Measurements from ENCODE around the gene SLF2. TPM values are rescaled to one million over a fixed set of nuclear protein-coding genes. Genes with fewer than 3 reads are reported as not detected.

The SLF2 gene
- total and polyA plus RNA-seq, 2 of the 13 experiments (the other 11 are each of a cell fraction or from before 2014, with no cell fraction given): 12.2 to 48.1 TPM

DNA sequence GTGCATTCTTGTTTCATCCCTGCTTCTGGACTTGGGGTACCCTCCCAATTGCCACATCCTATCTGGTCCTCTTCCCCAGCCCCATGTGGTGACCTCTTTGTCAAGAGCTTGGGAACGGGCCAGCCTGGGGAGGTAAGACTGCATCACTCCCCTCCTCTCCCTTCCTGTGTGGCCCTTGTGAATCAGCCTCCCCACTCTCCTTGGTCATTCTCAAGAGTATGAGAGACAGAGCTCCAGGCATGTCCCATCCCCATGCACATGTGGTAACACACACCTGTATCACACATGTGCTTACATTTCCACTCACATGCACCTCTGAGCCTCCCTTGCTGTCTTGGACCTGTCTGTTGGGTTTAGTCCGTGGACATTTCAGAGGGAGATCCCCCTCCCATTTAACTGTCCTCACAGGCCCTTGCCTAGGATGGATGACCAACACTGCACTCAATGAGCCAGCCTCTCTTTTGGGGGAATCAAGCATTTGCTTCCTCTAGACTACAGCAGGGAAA lies 72.0 kb downstream of the SLF2 start (continued):
- TF ChIP-seq, protein P1, sequence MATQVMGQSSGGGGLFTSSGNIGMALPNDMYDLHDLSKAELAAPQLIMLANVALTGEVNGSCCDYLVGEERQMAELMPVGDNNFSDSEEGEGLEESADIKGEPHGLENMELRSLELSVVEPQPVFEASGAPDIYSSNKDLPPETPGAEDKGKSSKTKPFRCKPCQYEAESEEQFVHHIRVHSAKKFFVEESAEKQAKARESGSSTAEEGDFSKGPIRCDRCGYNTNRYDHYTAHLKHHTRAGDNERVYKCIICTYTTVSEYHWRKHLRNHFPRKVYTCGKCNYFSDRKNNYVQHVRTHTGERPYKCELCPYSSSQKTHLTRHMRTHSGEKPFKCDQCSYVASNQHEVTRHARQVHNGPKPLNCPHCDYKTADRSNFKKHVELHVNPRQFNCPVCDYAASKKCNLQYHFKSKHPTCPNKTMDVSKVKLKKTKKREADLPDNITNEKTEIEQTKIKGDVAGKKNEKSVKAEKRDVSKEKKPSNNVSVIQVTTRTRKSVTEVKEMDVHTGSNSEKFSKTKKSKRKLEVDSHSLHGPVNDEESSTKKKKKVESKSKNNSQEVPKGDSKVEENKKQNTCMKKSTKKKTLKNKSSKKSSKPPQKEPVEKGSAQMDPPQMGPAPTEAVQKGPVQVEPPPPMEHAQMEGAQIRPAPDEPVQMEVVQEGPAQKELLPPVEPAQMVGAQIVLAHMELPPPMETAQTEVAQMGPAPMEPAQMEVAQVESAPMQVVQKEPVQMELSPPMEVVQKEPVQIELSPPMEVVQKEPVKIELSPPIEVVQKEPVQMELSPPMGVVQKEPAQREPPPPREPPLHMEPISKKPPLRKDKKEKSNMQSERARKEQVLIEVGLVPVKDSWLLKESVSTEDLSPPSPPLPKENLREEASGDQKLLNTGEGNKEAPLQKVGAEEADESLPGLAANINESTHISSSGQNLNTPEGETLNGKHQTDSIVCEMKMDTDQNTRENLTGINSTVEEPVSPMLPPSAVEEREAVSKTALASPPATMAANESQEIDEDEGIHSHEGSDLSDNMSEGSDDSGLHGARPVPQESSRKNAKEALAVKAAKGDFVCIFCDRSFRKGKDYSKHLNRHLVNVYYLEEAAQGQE (IDR thresholded peaks at IDR 0.05; ENCODE audit: borderline replicate concordance in 1 of 2, low read depth in 1 of 2, low read length in 2 of 2): no peak
- TF ChIP-seq NFKB2 (CRISPR knock-in tag; IDR thresholded peaks at IDR 0.05; ENCODE audit: borderline replicate concordance): no peak
- no peak for TF ChIP-seq ZNF878 (CRISPR knock-in tag; IDR thresholded peaks at IDR 0.05)
- TF ChIP-seq, protein P2, sequence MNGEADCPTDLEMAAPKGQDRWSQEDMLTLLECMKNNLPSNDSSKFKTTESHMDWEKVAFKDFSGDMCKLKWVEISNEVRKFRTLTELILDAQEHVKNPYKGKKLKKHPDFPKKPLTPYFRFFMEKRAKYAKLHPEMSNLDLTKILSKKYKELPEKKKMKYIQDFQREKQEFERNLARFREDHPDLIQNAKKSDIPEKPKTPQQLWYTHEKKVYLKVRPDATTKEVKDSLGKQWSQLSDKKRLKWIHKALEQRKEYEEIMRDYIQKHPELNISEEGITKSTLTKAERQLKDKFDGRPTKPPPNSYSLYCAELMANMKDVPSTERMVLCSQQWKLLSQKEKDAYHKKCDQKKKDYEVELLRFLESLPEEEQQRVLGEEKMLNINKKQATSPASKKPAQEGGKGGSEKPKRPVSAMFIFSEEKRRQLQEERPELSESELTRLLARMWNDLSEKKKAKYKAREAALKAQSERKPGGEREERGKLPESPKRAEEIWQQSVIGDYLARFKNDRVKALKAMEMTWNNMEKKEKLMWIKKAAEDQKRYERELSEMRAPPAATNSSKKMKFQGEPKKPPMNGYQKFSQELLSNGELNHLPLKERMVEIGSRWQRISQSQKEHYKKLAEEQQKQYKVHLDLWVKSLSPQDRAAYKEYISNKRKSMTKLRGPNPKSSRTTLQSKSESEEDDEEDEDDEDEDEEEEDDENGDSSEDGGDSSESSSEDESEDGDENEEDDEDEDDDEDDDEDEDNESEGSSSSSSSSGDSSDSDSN (CRISPR knock-in tag; IDR thresholded peaks at IDR 0.05): 0 out of 2 replicates have a peak, but pooled peaks have one; percentile 32
- no peak for TF ChIP-seq SKI (IDR thresholded peaks at IDR 0.05; ENCODE audit: partially characterized antibody)
- no peak for TF ChIP-seq ZNF883 (CRISPR knock-in tag; IDR thresholded peaks at IDR 0.05; ENCODE audit: not compliant biosample characterization)
- no peak for TF ChIP-seq ZFY (CRISPR knock-in tag; IDR thresholded peaks at IDR 0.05)
- TF ChIP-seq EZH2 (conservative IDR thresholded peaks at IDR 0.05; ENCODE audit: low read depth, low read length): no peak
- TF ChIP-seq KDM2A (CRISPR knock-in tag; IDR thresholded peaks at IDR 0.05; ENCODE audit: borderline replicate concordance, low read depth): peak; percentile 4; the same call in 1 of the 2 replicates
- no peak for TF ChIP-seq ZNF121 (CRISPR knock-in tag; IDR thresholded peaks at IDR 0.05)
- no peak for TF ChIP-seq ZNF362 (CRISPR knock-in tag; IDR thresholded peaks at IDR 0.05; ENCODE audit: borderline replicate concordance)
- TF ChIP-seq ZNF672 (CRISPR knock-in tag; IDR thresholded peaks at IDR 0.05): 0 out of 2 replicates have a peak, but pooled peaks have one; percentile 46
- no peak for TF ChIP-seq TFE3 (CRISPR knock-in tag; IDR thresholded peaks at IDR 0.05)
- no peak for TF ChIP-seq RORA (CRISPR knock-in tag; IDR thresholded peaks at IDR 0.05)
- no peak for TF ChIP-seq REPIN1 (CRISPR knock-in tag; IDR thresholded peaks at IDR 0.05; ENCODE audit: borderline replicate concordance, low read depth)
- TF ChIP-seq, protein P3, sequence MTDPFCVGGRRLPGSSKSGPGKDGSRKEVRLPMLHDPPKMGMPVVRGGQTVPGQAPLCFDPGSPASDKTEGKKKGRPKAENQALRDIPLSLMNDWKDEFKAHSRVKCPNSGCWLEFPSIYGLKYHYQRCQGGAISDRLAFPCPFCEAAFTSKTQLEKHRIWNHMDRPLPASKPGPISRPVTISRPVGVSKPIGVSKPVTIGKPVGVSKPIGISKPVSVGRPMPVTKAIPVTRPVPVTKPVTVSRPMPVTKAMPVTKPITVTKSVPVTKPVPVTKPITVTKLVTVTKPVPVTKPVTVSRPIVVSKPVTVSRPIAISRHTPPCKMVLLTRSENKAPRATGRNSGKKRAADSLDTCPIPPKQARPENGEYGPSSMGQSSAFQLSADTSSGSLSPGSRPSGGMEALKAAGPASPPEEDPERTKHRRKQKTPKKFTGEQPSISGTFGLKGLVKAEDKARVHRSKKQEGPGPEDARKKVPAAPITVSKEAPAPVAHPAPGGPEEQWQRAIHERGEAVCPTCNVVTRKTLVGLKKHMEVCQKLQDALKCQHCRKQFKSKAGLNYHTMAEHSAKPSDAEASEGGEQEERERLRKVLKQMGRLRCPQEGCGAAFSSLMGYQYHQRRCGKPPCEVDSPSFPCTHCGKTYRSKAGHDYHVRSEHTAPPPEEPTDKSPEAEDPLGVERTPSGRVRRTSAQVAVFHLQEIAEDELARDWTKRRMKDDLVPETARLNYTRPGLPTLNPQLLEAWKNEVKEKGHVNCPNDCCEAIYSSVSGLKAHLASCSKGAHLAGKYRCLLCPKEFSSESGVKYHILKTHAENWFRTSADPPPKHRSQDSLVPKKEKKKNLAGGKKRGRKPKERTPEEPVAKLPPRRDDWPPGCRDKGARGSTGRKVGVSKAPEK (CRISPR knock-in tag; IDR thresholded peaks at IDR 0.05; ENCODE audit: borderline replicate concordance): no peak
- TF ChIP-seq ZNF790 (CRISPR knock-in tag; IDR thresholded peaks at IDR 0.05; ENCODE audit: borderline replicate concordance): peak; percentile 35; the same call in 1 of the 2 replicates
- no peak for TF ChIP-seq TEAD3 (CRISPR knock-in tag; optimal IDR thresholded peaks at IDR 0.05; ENCODE audit: borderline replicate concordance)

All from HepG2 (cell line).